HEK293 (cell line): ENCODE measurements around the gene PTPRK.

Source experiments
- CTCF ChIA-PET: fragments of 350-600 bp; formaldehyde crosslinking; extraction: SDS; loops from one replicate; lab custom pipeline; 2021; ENCODE audit warnings: antibody characterized with exemption; lab: Yijun Ruan, JAX
- POLR2A ChIA-PET: fragments of 300-600 bp; formaldehyde crosslinking; extraction: SDS; loops from one replicate; lab custom pipeline; 2020; ENCODE audit warnings: antibody characterized with exemption, inconsistent platforms; lab: Yijun Ruan, JAX
- H3K27ac ChIP-seq: fragments of 200-500 bp; sonication (Bioruptor generic); 2 replicates; pipeline ENCODE4 v1.5.1; 2014; ENCODE audit warnings: low read depth, low read length, control low read depth, inconsistent platforms; ENCODE audit errors: extremely low read depth
- H3K36me3 ChIP-seq, 2 experiments: fragments of 200-500 bp in 1 of 2; sonication (Bioruptor generic) in 1 of 2; 1 replicate in 1 of 2; 2 replicates in 1 of 2; pipeline ENCODE4 v1.5.1; 2014 to 2017; ENCODE audit warnings: inconsistent platforms in 2 of 2, low read length in 2 of 2; ENCODE audit not compliant: control insufficient read depth in 2 of 2, insufficient read depth in 1 of 2
- H3K4me1 ChIP-seq: fragments of 200-500 bp; sonication (Bioruptor generic); 2 replicates; pipeline ENCODE4 v1.5.1; 2014; ENCODE audit warnings: mild to moderate bottlenecking, low read length, inconsistent platforms; ENCODE audit not compliant: control insufficient read depth, insufficient read depth
- H3K4me3 ChIP-seq: 2 replicates; pipeline ENCODE4 v1.5.1; 2011; ENCODE audit warnings: low read depth, mild to moderate bottlenecking, control low read depth, low read length, moderate library complexity
- H3K9me3 ChIP-seq: fragments of 200-500 bp; sonication (Bioruptor generic); 2 replicates; pipeline ENCODE4 v1.5.1; 2014; ENCODE audit warnings: low read depth, low read length, inconsistent platforms; ENCODE audit not compliant: control insufficient read depth, insufficient read depth
- BCL11A ChIP-seq: fragments of 450-650 bp; formaldehyde crosslinking; IDR thresholded peaks from 2 replicates; pipeline ENCODE4 v1.5.1; 2016; ENCODE audit warnings: low read depth, missing biosample characterization, missing genetic modification characterization
- GLI4 ChIP-seq: fragments of 450-650 bp; formaldehyde crosslinking; IDR thresholded peaks from 2 replicates; pipeline ENCODE4 v1.5.1; 2016; ENCODE audit warnings: missing biosample characterization, missing genetic modification characterization
- HOXD13 ChIP-seq: sonication (generic); formaldehyde crosslinking; IDR thresholded peaks from 2 replicates; pipeline ENCODE4 v1.8.0; 2022; ENCODE audit warnings: missing genetic modification reagents, borderline replicate concordance
- KLF16 ChIP-seq: fragments of 450-650 bp; formaldehyde crosslinking; IDR thresholded peaks from 2 replicates; pipeline ENCODE4 v1.5.1; 2017; ENCODE audit warnings: missing biosample characterization, missing genetic modification characterization
- OSR2 ChIP-seq: fragments of 450-650 bp; formaldehyde crosslinking; IDR thresholded peaks from 2 replicates; pipeline ENCODE4 v1.5.1; 2016; ENCODE audit warnings: missing biosample characterization, missing genetic modification characterization
- WT1 ChIP-seq: fragments of 450-650 bp; formaldehyde crosslinking; IDR thresholded peaks from 2 replicates; pipeline ENCODE4 v1.5.1; 2016; ENCODE audit warnings: missing biosample characterization, missing genetic modification characterization
- ZBTB26 ChIP-seq: fragments of 450-650 bp; formaldehyde crosslinking; optimal IDR thresholded peaks from 2 replicates; pipeline ENCODE3; 2016; ENCODE audit warnings: missing biosample characterization, mild to moderate bottlenecking, missing genetic modification characterization
- ZNF132 ChIP-seq: fragments of 450-650 bp; formaldehyde crosslinking; IDR thresholded peaks from 2 replicates; pipeline ENCODE4 v1.5.1; 2017; ENCODE audit warnings: missing biosample characterization, missing genetic modification characterization, borderline replicate concordance
- ZNF175 ChIP-seq: fragments of 450-650 bp; formaldehyde crosslinking; IDR thresholded peaks from 2 replicates; pipeline ENCODE4 v1.5.1; 2016; ENCODE audit warnings: missing biosample characterization, missing genetic modification characterization
- ZNF19 ChIP-seq: fragments of 450-650 bp; formaldehyde crosslinking; IDR thresholded peaks from 2 replicates; pipeline ENCODE4; 2016; ENCODE audit warnings: missing biosample characterization, missing genetic modification characterization, low read depth
- ZNF211 ChIP-seq: fragments of 450-650 bp; formaldehyde crosslinking; IDR thresholded peaks from 2 replicates; pipeline ENCODE4 v1.5.1; 2016; ENCODE audit warnings: low read depth, missing biosample characterization, missing genetic modification characterization
- ZNF23 ChIP-seq: fragments of 450-650 bp; formaldehyde crosslinking; IDR thresholded peaks from 2 replicates; pipeline ENCODE4 v1.5.1; 2016; ENCODE audit warnings: missing biosample characterization, missing genetic modification characterization, borderline replicate concordance
- ZNF248 ChIP-seq: fragments of 450-650 bp; formaldehyde crosslinking; IDR thresholded peaks from 2 replicates; pipeline ENCODE4 v1.5.1; 2017; ENCODE audit warnings: missing biosample characterization, missing genetic modification characterization
- ZNF416 ChIP-seq: fragments of 450-650 bp; formaldehyde crosslinking; IDR thresholded peaks from 2 replicates; pipeline ENCODE4 v1.5.1; 2016; ENCODE audit warnings: missing biosample characterization, missing genetic modification characterization
- ZNF529 ChIP-seq: fragments of 450-650 bp; formaldehyde crosslinking; IDR thresholded peaks from 2 replicates; pipeline ENCODE4 v1.5.1; 2017; ENCODE audit warnings: missing genetic modification characterization, missing biosample characterization; ENCODE audit not compliant: insufficient replicate concordance
- ZNF530 ChIP-seq: fragments of 450-650 bp; formaldehyde crosslinking; IDR thresholded peaks from 2 replicates; pipeline ENCODE4 v1.5.1; 2016; ENCODE audit warnings: low read depth, missing biosample characterization, missing genetic modification characterization
- ZNF549 ChIP-seq: fragments of 450-650 bp; IDR thresholded peaks from 2 replicates; pipeline ENCODE4 v1.5.1; 2018; ENCODE audit warnings: missing biosample characterization, missing genetic modification characterization, mild to moderate bottlenecking, inconsistent platforms, moderate library complexity
- ZNF571 ChIP-seq: fragments of 450-650 bp; formaldehyde crosslinking; IDR thresholded peaks from 2 replicates; pipeline ENCODE4 v1.5.0; 2017; ENCODE audit warnings: missing biosample characterization, missing genetic modification characterization
- ZNF660 ChIP-seq: fragments of 450-650 bp; IDR thresholded peaks from 2 replicates; pipeline ENCODE4 v1.5.1; 2018; ENCODE audit warnings: missing biosample characterization, mild to moderate bottlenecking, missing genetic modification characterization
- ZNF76 ChIP-seq: fragments of 450-650 bp; formaldehyde crosslinking; IDR thresholded peaks from 2 replicates; pipeline ENCODE4; 2016; ENCODE audit warnings: low read depth, missing biosample characterization, missing genetic modification characterization, borderline replicate concordance
- ZNF792 ChIP-seq: fragments of 450-650 bp; formaldehyde crosslinking; IDR thresholded peaks from 2 replicates; pipeline ENCODE4 v1.5.1; 2016; ENCODE audit warnings: missing biosample characterization, missing genetic modification characterization
- ZSCAN18 ChIP-seq: fragments of 450-650 bp; formaldehyde crosslinking; IDR thresholded peaks from 2 replicates; pipeline ENCODE4 v1.5.1; 2016; ENCODE audit warnings: missing biosample characterization, missing genetic modification characterization
- TF ChIP-seq, protein P1 (sequence below): fragments of 450-650 bp; formaldehyde crosslinking; IDR thresholded peaks from 2 replicates; pipeline ENCODE4; 2016; ENCODE audit warnings: missing biosample characterization, missing genetic modification characterization
- TF ChIP-seq, protein P2 (sequence below): fragments of 450-650 bp; formaldehyde crosslinking; IDR thresholded peaks from 2 replicates; pipeline ENCODE4 v1.5.1; 2016; ENCODE audit warnings: missing biosample characterization, missing genetic modification characterization
- TF ChIP-seq, protein P3 (sequence below): fragments of 450-650 bp; formaldehyde crosslinking; IDR thresholded peaks from 2 replicates; pipeline ENCODE4 v1.5.1; 2016; ENCODE audit warnings: missing biosample characterization, missing genetic modification characterization

The PTPRK gene

DNA sequence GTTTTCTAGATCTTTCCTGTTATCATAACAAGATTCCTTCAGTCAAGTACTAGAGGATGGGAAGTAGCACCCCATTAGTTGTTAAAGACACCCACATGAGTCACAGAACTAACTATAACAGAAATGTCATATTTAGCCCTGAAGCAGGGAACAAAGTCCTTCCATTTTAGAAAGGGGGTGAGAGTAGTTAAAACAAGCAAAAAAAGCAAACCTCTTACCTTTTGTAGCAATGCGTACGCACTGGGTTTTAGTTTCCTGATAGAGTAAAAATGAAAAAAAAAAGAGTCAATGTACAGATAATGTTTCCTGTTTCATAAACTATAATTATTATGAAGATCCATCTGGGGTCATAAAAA is 455.9 kb downstream of the PTPRK start:
- Histone ChIP-seq H3K4me1 (peaks cover 24% of the 10 kb centered on the region), H3K4me3 (no peak overlapping the region), H3K27ac (no peak overlapping the region), H3K9me3 (no peaks in the 10 kb centered on the region), H3K36me3 (no peaks in the 10 kb centered on the region)
- ChIA-PET POLR2A (no interaction called here), CTCF (no interaction called here)
- no peak for TF ChIP-seq BCL11A (tag by site-specific recombination)
- TF ChIP-seq, protein P1, sequence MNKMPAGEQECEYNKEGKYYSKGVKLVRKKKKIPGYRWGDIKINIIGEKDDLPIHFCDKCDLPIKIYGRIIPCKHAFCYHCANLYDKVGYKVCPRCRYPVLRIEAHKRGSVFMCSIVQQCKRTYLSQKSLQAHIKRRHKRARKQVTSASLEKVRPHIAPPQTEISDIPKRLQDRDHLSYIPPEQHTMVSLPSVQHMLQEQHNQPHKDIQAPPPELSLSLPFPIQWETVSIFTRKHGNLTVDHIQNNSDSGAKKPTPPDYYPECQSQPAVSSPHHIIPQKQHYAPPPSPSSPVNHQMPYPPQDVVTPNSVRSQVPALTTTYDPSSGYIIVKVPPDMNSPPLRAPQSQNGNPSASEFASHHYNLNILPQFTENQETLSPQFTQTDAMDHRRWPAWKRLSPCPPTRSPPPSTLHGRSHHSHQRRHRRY: no peak
- TF ChIP-seq ZNF529: no peak
- TF ChIP-seq WT1: no peak
- TF ChIP-seq ZNF248: no peak
- TF ChIP-seq ZNF19: no peak
- TF ChIP-seq ZSCAN18 (tag by site-specific recombination): no peak
- TF ChIP-seq KLF16 (tag by site-specific recombination): no peak
- TF ChIP-seq ZNF549 (tag by site-specific recombination): no peak
- no peak for TF ChIP-seq ZNF660 (tag by site-specific recombination)
- TF ChIP-seq ZNF792: no peak
- TF ChIP-seq ZNF132 (tag by site-specific recombination): no peak
- no peak for TF ChIP-seq ZNF211
- TF ChIP-seq ZNF175 (tag by site-specific recombination): no peak
- TF ChIP-seq ZBTB26: no peak
- TF ChIP-seq GLI4 (tag by site-specific recombination): no peak
- TF ChIP-seq HOXD13: no peak
- no peak for TF ChIP-seq ZNF23 (tag by site-specific recombination)

GRCh38 chr6:128063850-128064539 is 456.4 kb downstream of the PTPRK start:
- ChIA-PET POLR2A (no interaction called here), CTCF (no interaction called here)
- Histone ChIP-seq H3K4me3 (no peak overlapping the region), H3K9me3 (no peaks in the 10 kb centered on the region), H3K4me1 (peaks cover 24% of the 10 kb centered on the region), H3K27ac (no peak overlapping the region), H3K36me3 (no peaks in the 10 kb centered on the region)
- TF ChIP-seq OSR2 (tag by site-specific recombination) (no peak), ZNF571 (no peak), ZNF530 (tag by site-specific recombination) (no peak), ZNF416 (tag by site-specific recombination) (no peak), ZNF76 (tag by site-specific recombination) (no peak)
- TF ChIP-seq, protein P2, sequence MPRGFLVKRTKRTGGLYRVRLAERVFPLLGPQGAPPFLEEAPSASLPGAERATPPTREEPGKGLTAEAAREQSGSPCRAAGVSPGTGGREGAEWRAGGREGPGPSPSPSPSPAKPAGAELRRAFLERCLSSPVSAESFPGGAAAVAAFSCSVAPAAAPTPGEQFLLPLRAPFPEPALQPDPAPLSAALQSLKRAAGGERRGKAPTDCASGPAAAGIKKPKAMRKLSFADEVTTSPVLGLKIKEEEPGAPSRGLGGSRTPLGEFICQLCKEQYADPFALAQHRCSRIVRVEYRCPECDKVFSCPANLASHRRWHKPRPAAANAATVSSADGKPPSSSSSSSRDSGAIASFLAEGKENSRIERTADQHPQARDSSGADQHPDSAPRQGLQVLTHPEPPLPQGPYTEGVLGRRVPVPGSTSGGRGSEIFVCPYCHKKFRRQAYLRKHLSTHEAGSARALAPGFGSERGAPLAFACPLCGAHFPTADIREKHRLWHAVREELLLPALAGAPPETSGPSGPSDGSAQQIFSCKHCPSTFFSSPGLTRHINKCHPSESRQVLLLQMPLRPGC (tag by site-specific recombination): no peak
- TF ChIP-seq, protein P3, sequence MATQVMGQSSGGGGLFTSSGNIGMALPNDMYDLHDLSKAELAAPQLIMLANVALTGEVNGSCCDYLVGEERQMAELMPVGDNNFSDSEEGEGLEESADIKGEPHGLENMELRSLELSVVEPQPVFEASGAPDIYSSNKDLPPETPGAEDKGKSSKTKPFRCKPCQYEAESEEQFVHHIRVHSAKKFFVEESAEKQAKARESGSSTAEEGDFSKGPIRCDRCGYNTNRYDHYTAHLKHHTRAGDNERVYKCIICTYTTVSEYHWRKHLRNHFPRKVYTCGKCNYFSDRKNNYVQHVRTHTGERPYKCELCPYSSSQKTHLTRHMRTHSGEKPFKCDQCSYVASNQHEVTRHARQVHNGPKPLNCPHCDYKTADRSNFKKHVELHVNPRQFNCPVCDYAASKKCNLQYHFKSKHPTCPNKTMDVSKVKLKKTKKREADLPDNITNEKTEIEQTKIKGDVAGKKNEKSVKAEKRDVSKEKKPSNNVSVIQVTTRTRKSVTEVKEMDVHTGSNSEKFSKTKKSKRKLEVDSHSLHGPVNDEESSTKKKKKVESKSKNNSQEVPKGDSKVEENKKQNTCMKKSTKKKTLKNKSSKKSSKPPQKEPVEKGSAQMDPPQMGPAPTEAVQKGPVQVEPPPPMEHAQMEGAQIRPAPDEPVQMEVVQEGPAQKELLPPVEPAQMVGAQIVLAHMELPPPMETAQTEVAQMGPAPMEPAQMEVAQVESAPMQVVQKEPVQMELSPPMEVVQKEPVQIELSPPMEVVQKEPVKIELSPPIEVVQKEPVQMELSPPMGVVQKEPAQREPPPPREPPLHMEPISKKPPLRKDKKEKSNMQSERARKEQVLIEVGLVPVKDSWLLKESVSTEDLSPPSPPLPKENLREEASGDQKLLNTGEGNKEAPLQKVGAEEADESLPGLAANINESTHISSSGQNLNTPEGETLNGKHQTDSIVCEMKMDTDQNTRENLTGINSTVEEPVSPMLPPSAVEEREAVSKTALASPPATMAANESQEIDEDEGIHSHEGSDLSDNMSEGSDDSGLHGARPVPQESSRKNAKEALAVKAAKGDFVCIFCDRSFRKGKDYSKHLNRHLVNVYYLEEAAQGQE: no peak
